Skin epidermis (tissue), 12 donors: Measurements from ENCODE around the gene MRNIP.

Experiments used
- H3K27ac ChIP-seq, 21 experiments: fragments of 200-600 bp; sonication (generic) in 11 of 21; one replicate each; pipeline ENCODE4 v1.5.0; 2020; ENCODE audit warnings: mild to moderate bottlenecking in 3 of 21, inconsistent platforms in 2 of 21, moderate library complexity in 2 of 21
- H3K4me3 ChIP-seq, 7 experiments: fragments of 200-600 bp; sonication (generic) in 2 of 7; one replicate each; pipeline ENCODE4 v1.5.0; 2020; ENCODE audit warnings: inconsistent platforms in 2 of 7, mild to moderate bottlenecking in 2 of 7, moderate library complexity in 1 of 7

The MRNIP gene

DNA sequence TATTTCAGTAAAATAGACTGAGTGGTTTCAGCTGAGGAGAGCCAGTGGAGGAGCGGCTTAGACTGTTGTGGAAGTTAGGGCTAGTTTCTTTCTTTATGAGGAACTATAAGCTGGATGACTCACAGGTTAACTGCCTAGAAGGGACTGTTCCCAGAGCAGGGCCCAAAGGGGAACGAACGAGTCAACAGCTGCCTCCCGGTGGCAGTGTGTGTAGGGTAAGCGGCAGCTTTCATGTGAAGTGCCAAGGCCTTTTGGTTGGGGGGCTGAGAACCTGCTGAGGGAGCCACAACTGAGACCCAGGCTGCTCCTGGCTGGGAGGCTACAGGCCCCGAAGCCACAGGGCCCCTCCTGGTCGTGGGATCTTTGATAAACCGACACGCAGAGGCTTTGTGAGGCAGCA is 30.9 kb downstream of the MRNIP start:
- no peak overlapping the region for H3K4me3 ChIP-seq
- H3K27ac ChIP-seq: peak overlapping the region in 5 of 21 experiments; percentile 8 to 63 (median 16)

DNA sequence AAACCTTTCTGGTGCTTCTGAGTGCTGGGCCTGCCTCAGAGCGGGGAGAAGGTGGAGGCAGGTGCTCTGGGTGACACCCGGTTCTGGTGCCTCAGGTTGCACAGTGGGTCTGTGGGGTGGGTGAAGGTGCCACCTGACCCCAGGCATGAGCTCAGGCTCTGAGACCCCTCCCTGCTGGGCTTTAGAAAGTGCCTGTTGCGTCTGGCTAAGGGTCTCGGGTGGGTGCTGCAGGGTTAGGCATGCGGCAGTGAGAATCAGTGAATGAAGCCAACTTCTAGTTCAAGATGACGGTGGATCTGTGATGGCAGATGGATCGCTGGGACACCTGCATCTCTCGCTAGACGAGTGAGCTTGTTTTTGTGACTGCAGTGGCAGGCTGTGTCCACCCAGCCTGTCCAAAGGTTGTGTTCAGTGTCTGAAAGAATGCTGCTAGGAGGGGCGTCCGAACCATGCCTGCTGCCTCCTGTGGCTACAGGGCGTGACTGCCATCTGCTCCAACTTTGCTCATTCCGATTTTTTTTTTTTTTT is 32.9 kb downstream of the MRNIP start:
- Histone ChIP-seq H3K27ac (no peak overlapping the region), H3K4me3 (no peak overlapping the region)

DNA sequence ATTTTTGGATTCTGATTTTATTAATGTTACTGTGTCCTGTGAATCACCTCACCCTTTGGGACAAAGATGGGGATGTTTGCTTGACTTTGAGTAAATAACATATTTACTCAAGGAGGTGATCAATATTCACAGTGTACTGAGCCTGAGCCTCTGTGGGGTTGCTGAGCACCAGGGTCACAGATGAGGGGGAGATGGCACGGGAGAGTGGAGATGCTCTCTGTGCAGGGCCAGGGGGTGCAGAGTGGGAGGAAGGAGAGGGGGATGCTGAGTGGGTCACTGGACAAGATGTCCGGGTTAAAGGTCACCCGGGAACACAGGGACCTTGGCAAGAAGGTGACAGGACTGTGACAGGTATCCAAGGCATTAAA is 33.9 kb downstream of the MRNIP start:
- H3K27ac ChIP-seq: no peak overlapping the region
- no peak overlapping the region for H3K4me3 ChIP-seq

DNA sequence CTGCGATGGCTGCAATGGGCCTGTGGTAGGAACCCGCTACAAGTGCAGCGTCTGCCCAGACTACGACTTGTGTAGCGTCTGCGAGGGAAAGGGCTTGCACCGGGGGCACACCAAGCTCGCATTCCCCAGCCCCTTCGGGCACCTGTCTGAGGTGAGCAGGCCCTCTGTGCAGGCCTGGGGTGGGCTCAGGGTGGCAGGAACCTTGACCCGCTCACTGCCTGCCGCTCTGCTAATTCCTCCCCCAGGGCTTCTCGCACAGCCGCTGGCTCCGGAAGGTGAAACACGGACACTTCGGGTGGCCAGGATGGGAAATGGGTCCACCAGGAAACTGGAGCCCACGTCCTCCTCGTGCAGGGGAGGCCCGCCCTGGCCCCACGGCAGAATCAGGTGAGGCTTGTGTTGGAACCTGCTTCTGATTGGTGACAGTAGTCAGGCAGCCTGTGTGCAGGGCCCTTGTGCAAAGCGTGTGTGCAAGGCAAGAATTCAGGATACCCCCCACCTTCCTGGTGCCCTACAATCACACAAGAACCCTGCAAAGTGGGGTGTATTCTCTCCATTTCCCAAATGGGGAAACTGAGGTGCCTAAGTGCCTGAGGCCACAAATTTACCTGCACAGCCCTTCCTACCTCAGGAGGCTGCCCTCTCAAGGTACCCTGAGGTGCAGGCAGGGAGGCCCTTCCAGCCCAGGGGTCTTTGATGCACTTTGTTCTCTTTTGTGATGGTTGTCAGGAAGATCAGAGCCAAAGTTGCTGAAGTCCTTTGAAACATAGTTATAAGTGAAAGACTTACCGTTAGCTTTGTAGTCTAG is 34.5 kb downstream of the MRNIP start:
- peak overlapping the region in 1 of 21 experiments; percentile 44 for H3K27ac ChIP-seq
- no peak overlapping the region for H3K4me3 ChIP-seq

DNA sequence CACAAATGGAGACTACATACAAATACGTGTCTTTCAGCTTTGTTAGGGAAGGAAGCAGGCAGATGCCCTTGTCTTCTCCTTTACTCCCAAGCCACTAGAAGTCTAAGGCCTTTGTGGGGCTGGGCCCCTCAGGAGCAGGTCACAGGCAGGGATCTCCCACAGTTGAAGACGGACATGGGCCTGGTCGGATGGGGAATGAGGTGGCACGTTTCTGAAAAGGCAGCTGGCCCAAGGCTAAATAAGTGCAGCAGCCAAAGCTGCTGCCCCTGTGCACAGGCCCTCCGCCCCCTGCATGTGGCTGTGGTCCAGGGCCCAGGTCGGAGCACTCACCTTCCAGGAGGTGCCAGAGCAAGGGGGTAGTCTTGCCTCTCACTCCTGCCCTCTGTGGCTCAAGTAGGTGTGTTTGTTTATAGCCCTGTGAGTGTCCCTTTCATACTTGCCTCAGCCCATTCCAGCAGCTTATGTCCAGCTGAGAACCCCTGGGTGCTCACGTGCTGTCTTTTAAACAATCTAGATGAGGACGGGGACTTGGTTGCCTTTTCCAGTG is 36.1 kb downstream of the MRNIP start:
- H3K4me3 ChIP-seq: peak overlapping the region; percentile 64 to 100 (median 99)
- H3K27ac ChIP-seq: peak overlapping the region in 8 of 21 experiments; percentile 24 to 100 (median 70)

GRCh38 chr5:179822059-179822432 is 36.6 kb downstream of the MRNIP start:
- Histone ChIP-seq H3K27ac (peak overlapping the region in 9 of 21 experiments; percentile 39 to 100 (median 96)), H3K4me3 (peak overlapping the region; percentile 64 to 100 (median 99))

DNA sequence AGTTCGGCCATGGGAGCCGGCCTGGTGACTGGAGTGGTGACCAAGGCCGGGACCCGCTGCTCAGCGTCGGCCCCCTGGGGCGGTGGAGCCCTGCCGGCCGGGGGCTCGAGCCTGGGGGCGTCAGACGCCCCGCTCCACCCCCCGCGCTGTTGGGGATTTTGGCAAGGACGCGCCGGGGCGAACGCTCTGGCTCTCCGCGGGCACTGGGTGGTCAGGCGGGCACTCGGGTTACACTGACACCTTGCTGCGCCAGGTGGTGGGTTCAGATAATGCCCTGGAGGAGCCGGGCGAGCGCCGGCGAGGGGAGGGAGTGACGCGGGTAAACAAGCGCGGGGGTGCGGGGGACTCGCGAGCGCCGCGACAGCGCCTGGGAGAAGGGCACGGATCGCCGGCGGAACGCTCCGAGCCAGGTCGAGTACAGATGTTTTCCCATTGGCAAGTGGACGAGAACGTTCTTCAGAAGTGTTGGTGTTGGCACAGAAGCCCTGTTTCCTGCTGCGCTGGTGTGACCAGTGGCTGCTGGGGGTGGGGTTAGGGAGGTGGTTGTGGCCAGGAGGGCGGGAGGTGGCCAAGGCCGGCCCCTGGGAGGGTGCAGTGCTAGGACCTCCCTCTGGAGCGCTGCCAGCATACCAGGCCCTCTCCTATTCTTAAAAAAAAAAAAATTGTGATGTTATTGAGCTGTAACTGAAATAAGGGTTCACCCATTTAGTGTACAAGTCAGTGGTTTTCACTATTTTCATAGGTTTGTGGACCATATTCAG is 37.1 kb downstream of the MRNIP start:
- Histone ChIP-seq H3K4me3 (peak overlapping the region; percentile 64 to 100 (median 99)), H3K27ac (peak overlapping the region; percentile 88 to 100 (median 97))

DNA sequence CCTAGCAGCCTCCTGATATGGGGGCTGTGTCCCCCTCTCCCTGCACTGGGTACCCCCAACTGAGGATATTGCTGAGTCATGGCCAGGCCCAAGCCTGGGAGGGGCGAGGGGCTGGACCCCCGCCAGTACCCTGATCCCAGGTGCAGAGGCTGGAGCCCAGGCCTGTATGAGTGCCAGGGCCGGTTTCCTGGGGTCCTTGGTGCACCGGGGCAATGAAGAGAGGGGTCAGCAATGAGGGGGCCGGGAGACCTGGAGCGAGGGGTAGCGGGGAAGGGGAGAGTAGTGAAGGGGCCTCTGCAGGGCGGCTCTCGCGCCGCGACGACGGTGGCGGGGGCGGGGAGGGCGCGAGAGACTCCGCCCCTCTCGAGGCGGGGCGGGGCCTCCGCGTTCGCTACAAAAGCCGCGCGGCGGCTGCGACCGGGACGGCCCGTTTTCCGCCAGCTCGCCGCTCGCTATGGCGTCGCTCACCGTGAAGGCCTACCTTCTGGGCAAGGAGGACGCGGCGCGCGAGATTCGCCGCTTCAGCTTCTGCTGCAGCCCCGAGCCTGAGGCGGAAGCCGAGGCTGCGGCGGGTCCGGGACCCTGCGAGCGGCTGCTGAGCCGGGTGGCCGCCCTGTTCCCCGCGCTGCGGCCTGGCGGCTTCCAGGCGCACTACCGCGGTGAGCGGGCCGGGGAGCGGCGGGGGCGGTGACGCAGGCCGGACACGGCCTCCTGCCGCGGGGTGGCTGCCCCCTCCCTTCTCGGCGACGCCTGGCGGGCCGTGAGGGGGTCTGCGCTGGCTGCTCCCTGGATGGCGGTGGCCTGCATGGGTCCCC is 37.9 kb downstream of the MRNIP start, which contains the start of gene SQSTM1:
Gene SQSTM1 (plus strand): TSS at position 423 of the 815 bp plus-strand sequence. CDS start 32 bp downstream, at position 455.
- H3K4me3 ChIP-seq: peak within 1 kb of the TSS; percentile 64 to 100 (median 99)
- peak within 1 kb of the TSS; percentile 88 to 100 (median 97) for H3K27ac ChIP-seq

GRCh38 chr5:179820127-179820482 is 38.5 kb downstream of the MRNIP start:
- Histone ChIP-seq H3K4me3 (peak overlapping the region; percentile 64 to 100 (median 99)), H3K27ac (peak overlapping the region; percentile 68 to 100 (median 97))

- peak overlapping the region; percentile 68 to 100 (median 97) for H3K27ac ChIP-seq
- peak overlapping the region; percentile 9 to 100 (median 96) for H3K4me3 ChIP-seq
Observed at GRCh38 chr5:179819296-179820126, 39.1 kb downstream of the MRNIP start.

DNA sequence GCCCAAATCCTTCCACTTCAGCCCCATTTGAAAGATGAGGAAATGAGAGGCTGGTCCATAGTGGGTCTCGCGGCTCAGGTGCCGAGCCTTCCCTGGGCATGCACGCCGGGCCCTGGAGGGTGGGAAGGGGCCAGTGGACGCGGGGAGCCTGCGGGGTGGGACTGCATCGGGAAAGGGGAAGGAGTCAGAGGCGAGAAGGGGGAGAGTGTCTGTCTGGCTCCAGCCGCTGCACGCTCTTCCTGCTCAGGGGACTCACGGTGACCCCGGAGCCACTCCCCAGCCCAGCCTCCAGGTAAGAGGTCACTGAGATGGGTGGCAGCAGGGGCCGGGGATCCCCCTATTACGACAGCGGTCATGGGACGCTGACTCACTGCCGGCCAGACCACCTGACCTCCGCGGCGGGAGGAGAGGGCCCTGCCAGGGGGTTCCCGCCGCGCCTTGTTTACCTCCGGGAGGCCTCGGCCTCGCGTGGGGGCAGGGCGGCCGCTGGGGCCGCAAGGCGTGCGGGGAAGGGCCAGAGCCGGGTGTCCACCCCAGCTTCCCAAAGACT is 39.8 kb downstream of the MRNIP start:
- Histone ChIP-seq H3K4me3 (peak overlapping the region; percentile 9 to 100 (median 95)), H3K27ac (peak overlapping the region; percentile 68 to 100 (median 97))

GRCh38 chr5:179817890-179818745 is 40.5 kb downstream of the MRNIP start:
- peak overlapping the region; percentile 9 to 100 (median 95) for H3K4me3 ChIP-seq
- peak overlapping the region in 20 of 21 experiments; percentile 88 to 100 (median 98) for H3K27ac ChIP-seq

DNA sequence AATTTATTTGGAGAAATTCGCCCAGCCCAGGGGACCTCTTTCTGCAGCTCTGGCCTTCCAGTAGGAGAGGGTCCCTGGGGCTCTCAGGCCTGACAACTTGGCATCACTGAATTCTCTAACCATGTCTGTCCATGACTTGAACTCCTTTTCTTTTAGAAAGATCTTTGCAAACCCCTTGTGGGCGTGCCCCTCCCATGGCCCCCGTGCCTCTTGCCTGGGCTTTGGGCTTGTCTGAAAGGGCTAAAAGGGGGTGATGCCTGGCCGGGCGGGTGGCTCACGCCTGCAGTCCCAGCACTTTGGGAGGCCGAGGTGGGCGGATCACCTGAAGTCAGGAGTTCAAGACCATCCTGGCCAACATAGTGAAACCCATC is 41.2 kb downstream of the MRNIP start:
- Histone ChIP-seq H3K4me3 (peak overlapping the region in 6 of 7 experiments; percentile 23 to 50 (median 39)), H3K27ac (peak overlapping the region in 16 of 21 experiments; percentile 9 to 99 (median 62))

- peak overlapping the region in 17 of 21 experiments; percentile 13 to 99 (median 62) for H3K27ac ChIP-seq
- peak overlapping the region; percentile 21 to 50 (median 36) for H3K4me3 ChIP-seq
Observed at GRCh38 chr5:179816796-179817469, 41.7 kb downstream of the MRNIP start.

- Histone ChIP-seq H3K27ac (peak overlapping the region in 15 of 21 experiments; percentile 13 to 99 (median 62)), H3K4me3 (peak overlapping the region; percentile 21 to 50 (median 36))
Observed at GRCh38 chr5:179816401-179816795, 42.2 kb downstream of the MRNIP start.

GRCh38 chr5:179815491-179816249 is 42.9 kb downstream of the MRNIP start:
- H3K27ac ChIP-seq: no peak overlapping the region

More at GRCh38 chr5:179815491-179816249, 42.9 kb downstream of the MRNIP start:
- H3K4me3 ChIP-seq: no peak overlapping the region
